Retinal pigment epithelial cell (primary cell): ENCODE measurements around the gene PNISR.
A peak's percentile ranks its signal among the peaks of the same experiment; 100 is the strongest.

ENCODE experiments used
- DNase-seq: peaks from one replicate; pipeline ENCODE4 v3.0.0-alpha.2; 2010; ENCODE audit warnings: low read depth
- H3K4me3 ChIP-seq: 2 replicates; pipeline ENCODE4 v1.5.1; 2011; ENCODE audit warnings: mild to moderate bottlenecking, low read length, control low read depth, moderate library complexity
- TF ChIP-seq, protein P1 (sequence below): conservative IDR thresholded peaks from 2 replicates; pipeline ENCODE4 v1.5.1; 2011; ENCODE audit warnings: low read depth, low read length, control low read depth, inconsistent platforms

PNISR gene

GRCh38 chr6:99354983-99355382, 70.1 kb downstream of the PNISR start:
- H3K4me3 ChIP-seq: no peak overlapping the region
- DNase-seq: no peak
- TF ChIP-seq, protein P1, sequence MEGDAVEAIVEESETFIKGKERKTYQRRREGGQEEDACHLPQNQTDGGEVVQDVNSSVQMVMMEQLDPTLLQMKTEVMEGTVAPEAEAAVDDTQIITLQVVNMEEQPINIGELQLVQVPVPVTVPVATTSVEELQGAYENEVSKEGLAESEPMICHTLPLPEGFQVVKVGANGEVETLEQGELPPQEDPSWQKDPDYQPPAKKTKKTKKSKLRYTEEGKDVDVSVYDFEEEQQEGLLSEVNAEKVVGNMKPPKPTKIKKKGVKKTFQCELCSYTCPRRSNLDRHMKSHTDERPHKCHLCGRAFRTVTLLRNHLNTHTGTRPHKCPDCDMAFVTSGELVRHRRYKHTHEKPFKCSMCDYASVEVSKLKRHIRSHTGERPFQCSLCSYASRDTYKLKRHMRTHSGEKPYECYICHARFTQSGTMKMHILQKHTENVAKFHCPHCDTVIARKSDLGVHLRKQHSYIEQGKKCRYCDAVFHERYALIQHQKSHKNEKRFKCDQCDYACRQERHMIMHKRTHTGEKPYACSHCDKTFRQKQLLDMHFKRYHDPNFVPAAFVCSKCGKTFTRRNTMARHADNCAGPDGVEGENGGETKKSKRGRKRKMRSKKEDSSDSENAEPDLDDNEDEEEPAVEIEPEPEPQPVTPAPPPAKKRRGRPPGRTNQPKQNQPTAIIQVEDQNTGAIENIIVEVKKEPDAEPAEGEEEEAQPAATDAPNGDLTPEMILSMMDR: no peak

- TF ChIP-seq, protein P1: no peak
- no peak for DNase-seq
These were observed 72.0 kb downstream of the PNISR start for GRCh38 chr6:99353126-99353525.

DNA sequence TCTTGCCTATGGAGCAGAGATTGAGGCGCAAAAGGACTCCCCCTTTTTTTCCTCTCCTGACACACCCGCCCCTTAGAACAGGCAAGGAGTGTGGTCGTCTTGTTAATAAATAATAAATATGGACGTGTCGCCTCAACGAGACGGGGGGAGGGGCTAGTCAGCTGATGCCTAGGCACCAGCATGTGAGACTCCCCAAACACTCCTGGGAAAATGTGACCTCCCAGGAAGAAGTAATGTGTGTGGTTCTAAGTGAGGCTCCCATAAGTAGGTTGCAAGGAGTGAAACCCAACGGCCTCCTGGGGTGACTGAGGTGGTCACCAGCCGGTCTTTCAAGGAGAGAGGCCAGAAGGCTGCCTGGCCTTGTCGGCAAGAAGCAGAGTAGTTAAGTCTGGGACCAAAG, 74.5 kb downstream of the PNISR start:
- H3K4me3 ChIP-seq: no peak overlapping the region
- DNase-seq: no peak
- TF ChIP-seq, protein P1: no peak

More at GRCh38 chr6:99353126-99353525, 72.0 kb downstream of the PNISR start:
- H3K4me3 ChIP-seq: no peak overlapping the region

DNA sequence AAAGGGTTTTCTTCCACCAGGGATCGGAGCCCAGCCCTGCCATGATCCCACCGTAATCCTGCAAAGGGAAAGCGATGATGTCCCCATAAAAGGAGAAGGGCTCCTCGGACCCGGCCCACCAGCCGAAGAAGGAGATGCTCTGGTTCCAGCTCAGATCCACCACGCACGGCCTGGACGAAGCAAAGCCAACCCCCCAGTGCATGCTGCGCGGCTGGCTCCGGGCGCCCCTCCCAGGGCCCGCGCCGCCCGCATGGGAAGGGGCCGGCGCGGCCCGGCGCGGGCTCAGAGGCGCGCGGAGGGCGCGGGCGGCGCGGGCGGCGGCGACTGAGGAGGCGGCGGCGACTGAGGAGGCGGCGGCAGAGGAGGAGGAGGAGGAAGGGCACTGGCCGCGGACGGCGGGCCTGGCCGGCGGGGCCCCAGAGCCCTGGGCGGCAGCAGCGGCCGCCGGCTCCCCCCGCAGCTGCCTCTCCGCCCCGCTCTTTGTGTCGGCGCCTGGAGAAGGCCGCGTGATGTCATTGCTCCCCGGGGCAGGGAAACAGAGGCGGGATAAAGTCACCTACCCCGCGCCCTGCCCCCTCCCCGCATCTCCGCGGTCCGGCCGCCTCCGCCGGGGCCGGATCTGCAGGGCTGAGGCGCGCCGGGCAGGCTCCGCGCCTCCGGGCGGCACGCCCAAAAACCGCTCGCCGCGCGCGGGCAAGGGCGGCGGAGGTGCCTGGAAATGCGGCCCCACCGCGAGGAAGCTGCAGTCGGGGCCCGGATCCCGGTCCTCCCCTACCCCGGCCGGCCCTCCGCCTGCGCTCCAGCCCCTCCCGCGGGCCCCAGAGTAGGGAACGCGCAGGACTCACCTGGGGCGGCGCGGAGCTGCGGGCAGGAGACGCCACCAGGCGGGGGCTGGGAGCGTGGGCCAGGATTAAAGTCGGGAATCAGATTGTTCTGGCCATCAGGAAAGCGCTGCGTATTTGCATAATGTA, 75.7 kb downstream of the PNISR start, which contains the start of gene FAXC:
Gene FAXC (minus strand): TSS at position 504 of the 971 bp plus-strand sequence. CDS start 302 bp downstream, at position 202.
- TF ChIP-seq, protein P1: peak; percentile 33
- peak within 1 kb of the TSS; percentile 68 for H3K4me3 ChIP-seq
- no peak for DNase-seq

GRCh38 chr6:99348288-99349170, 76.6 kb downstream of the PNISR start:
- no peak for DNase-seq
- peak overlapping the region; percentile 68 for H3K4me3 ChIP-seq
- TF ChIP-seq, protein P1: no peak
